ENCODE measurements around the gene SMIM5.

SMIM5 gene

GRCh38 chr17:75642784-75643642, 9.8 kb downstream of the SMIM5 start:
- H3K9ac ChIP-seq (ENCODE audit: low read length), result no peak overlapping the region
- H2AFZ ChIP-seq (ENCODE audit: low read depth, low read length), result no peak overlapping the region
- no peak overlapping the region for H3K4me3 ChIP-seq (ENCODE audit: low read length)
- no peak for TF ChIP-seq CTCF (IDR thresholded peaks at IDR 0.05; ENCODE audit: low read depth, low read length)
- TF ChIP-seq EZH2phosphoT487 (IDR thresholded peaks at IDR 0.05; ENCODE audit: low read depth), result no peak
- no peaks in the 10 kb centered on the region for H3K9me3 ChIP-seq (ENCODE audit: insufficient read depth, low read length)
- H3K4me2 ChIP-seq (ENCODE audit: low read length), result no peak overlapping the region
- no peaks in the 10 kb centered on the region for H4K20me1 ChIP-seq (ENCODE audit: insufficient read depth, low read length)
- no peaks in the 10 kb centered on the region for H3K27me3 ChIP-seq (ENCODE audit: low read depth, low read length)
- peaks cover 12% of the 10 kb centered on the region for H3K79me2 ChIP-seq (ENCODE audit: low read length)
- H3K27ac ChIP-seq (ENCODE audit: low read length), result no peak overlapping the region
- peaks cover 39% of the 10 kb centered on the region for H3K36me3 ChIP-seq (replicated peaks; ENCODE audit: low read depth, low read length)
- peaks cover 34% of the 10 kb centered on the region for H3K4me1 ChIP-seq (ENCODE audit: low read length)

GRCh38 chr17:75643643-75644017, 10.4 kb downstream of the SMIM5 start:
- Histone ChIP-seq H3K9ac (ENCODE audit: low read length) (no peak overlapping the region), H3K4me3 (ENCODE audit: low read length) (no peak overlapping the region), H3K4me2 (ENCODE audit: low read length) (no peak overlapping the region), H2AFZ (ENCODE audit: low read depth, low read length) (no peak overlapping the region), H3K27me3 (ENCODE audit: low read depth, low read length) (no peaks in the 10 kb centered on the region), H3K27ac (ENCODE audit: low read length) (no peak overlapping the region), H3K79me2 (ENCODE audit: low read length) (peaks cover 12% of the 10 kb centered on the region), H3K36me3 (replicated peaks; ENCODE audit: low read depth, low read length) (peaks cover 42% of the 10 kb centered on the region), H4K20me1 (ENCODE audit: insufficient read depth, low read length) (no peaks in the 10 kb centered on the region), H3K4me1 (ENCODE audit: low read length) (peaks cover 34% of the 10 kb centered on the region), H3K9me3 (ENCODE audit: insufficient read depth, low read length) (no peaks in the 10 kb centered on the region)
- TF ChIP-seq EZH2phosphoT487 (IDR thresholded peaks at IDR 0.05; ENCODE audit: low read depth) (no peak), CTCF (IDR thresholded peaks at IDR 0.05; ENCODE audit: low read depth, low read length) (no peak)

GRCh38 chr17:75645501-75645888, 12.3 kb downstream of the SMIM5 start:
- Histone ChIP-seq H3K4me2 (ENCODE audit: low read length) (peak overlapping the region; percentile 81), H3K27ac (ENCODE audit: low read length) (peak overlapping the region; percentile 76), H3K36me3 (replicated peaks; ENCODE audit: low read depth, low read length) (peaks cover 47% of the 10 kb centered on the region), H2AFZ (ENCODE audit: low read depth, low read length) (no peak overlapping the region), H3K9me3 (ENCODE audit: insufficient read depth, low read length) (no peaks in the 10 kb centered on the region), H3K27me3 (ENCODE audit: low read depth, low read length) (no peaks in the 10 kb centered on the region), H3K9ac (ENCODE audit: low read length) (peak overlapping the region; percentile 72), H3K4me1 (ENCODE audit: low read length) (peaks cover 30% of the 10 kb centered on the region), H3K4me3 (ENCODE audit: low read length) (peak overlapping the region; percentile 73), H3K79me2 (ENCODE audit: low read length) (peaks cover 12% of the 10 kb centered on the region), H4K20me1 (ENCODE audit: insufficient read depth, low read length) (no peaks in the 10 kb centered on the region)
- TF ChIP-seq EZH2phosphoT487 (IDR thresholded peaks at IDR 0.05; ENCODE audit: low read depth) (no peak), CTCF (IDR thresholded peaks at IDR 0.05; ENCODE audit: low read depth, low read length) (no peak)

DNA sequence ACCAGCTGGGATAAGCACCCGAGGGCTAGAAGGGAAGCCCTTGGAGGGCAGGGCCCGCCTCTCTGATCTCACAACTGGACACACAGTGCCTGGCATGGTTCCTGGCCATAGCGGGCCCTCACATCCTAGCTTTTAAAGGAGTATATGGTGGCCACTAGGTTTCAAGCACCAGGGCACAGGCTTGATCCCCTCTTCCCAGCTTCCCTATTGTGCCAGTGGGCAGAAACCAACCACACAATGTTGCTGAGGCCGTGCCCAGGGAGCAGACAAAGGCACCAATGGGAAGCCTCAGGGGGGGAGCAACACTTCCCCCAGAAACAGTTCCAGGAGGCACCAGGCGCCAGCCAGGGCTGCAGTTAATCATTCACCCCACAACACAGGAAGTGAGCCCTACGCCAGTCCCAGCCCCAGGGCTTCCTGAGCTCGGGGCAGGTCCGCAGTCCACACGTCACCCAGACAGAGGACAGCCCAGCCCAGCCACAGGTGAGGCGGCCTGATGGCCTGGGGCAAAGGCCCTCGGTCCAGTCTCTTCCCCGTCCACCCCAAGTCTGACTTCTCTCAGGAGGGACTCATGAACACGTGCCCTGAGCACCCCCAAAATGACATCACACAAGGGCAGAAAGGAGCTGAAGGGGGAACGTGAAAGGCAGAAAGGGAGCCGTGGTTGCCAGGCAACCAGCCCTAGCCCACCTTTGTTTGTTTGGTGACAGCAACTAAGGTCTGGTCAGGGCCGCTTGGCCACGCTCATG, 12.8 kb downstream of the SMIM5 start:
- Histone ChIP-seq H3K4me2 (ENCODE audit: low read length) (peak overlapping the region; percentile 81), H3K27me3 (ENCODE audit: low read depth, low read length) (no peaks in the 10 kb centered on the region), H3K36me3 (replicated peaks; ENCODE audit: low read depth, low read length) (peaks cover 53% of the 10 kb centered on the region), H3K9ac (ENCODE audit: low read length) (peak overlapping the region; percentile 72), H3K4me3 (ENCODE audit: low read length) (peak overlapping the region; percentile 73), H2AFZ (ENCODE audit: low read depth, low read length) (peak overlapping the region; percentile 60; the same call in 1 of the 2 replicates), H3K79me2 (ENCODE audit: low read length) (peaks cover 12% of the 10 kb centered on the region), H3K9me3 (ENCODE audit: insufficient read depth, low read length) (no peaks in the 10 kb centered on the region), H4K20me1 (ENCODE audit: insufficient read depth, low read length) (no peaks in the 10 kb centered on the region), H3K4me1 (ENCODE audit: low read length) (peaks cover 25% of the 10 kb centered on the region), H3K27ac (ENCODE audit: low read length) (peak overlapping the region; percentile 76)
- TF ChIP-seq CTCF (IDR thresholded peaks at IDR 0.05; ENCODE audit: low read depth, low read length) (0 out of 2 replicates have a peak, but pooled peaks have one; percentile 9), EZH2phosphoT487 (IDR thresholded peaks at IDR 0.05; ENCODE audit: low read depth) (no peak)
